ENCODE results near the gene SCMH1. TPM values are rescaled to one million over a fixed set of nuclear protein-coding genes. Genes with fewer than 3 reads are reported as not detected.
A peak's percentile ranks its signal among the peaks of the same experiment; 100 is the strongest.

Gene SCMH1
- total and polyA plus RNA-seq, 9 donors = 26.9 to 41.7 (median 32.7) TPM

DNA sequence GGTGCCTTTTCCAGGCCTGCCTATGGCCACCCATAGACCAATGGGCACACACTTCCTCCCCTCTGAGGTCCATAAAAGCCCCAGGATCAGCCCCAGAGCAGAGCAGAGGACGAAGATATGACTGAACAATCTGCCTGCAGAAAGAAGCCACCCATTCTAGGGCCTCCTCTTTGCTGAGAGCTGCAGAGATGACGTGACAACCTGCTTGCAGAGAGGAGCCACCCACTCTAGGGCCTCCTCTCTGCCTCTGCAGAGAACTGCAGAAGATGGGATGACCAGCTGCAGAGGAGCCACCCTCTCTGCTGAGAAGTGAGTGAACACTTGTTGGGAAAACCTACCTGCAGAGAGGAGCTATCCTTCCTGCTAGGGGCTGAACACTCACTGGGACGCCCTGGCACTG lies 79.7 kb downstream of the SCMH1 start:
- Histone ChIP-seq H3K4me1 (ENCODE audit: control insufficient read depth, insufficient read depth, low read length) (no peaks in the 10 kb centered on the region), H3K36me3 (ENCODE audit: control insufficient read depth, insufficient read depth, low read length) (no peaks in the 10 kb centered on the region), H3K9me3 (replicated peaks; ENCODE audit: control insufficient read depth, low read depth, low read length) (peaks cover 9% of the 10 kb centered on the region), H3K27ac (ENCODE audit: low read length) (no peak overlapping the region), H3K4me3 (ENCODE audit: low read length) (no peak overlapping the region), H3K27me3 (ENCODE audit: control insufficient read depth, insufficient read depth, low read length) (no peaks in the 10 kb centered on the region)
- WGBS (ENCODE audit: insufficient coverage) = 80% methylated on average over 3 of the region's 3 CpGs
- no peak for DNase-seq

DNA sequence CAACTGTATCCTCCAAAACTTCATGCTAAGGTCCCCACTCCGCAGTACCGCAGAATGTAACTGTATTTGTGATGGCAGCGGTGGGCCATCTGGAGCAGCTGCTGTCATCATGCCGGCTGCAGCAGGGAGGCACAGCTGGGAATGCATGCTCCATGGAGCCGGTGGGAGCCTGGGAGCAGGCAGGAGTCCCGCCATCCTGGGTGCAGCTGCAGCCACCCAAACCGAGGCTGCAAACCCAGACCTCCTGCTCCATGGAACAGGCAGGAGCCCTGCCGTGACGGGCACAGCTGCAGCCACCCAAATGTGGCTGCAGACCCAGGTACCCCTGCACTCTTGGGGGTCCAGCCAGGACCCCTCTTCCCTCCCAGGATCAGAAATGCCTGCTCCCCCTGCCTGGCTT lies 80.3 kb downstream of the SCMH1 start:
- 76% methylated on average over 9 of the region's 9 CpGs for WGBS (ENCODE audit: insufficient coverage)
- DNase-seq = peak; percentile 59
- H3K4me3 ChIP-seq (ENCODE audit: low read length) = no peak overlapping the region
- no peaks in the 10 kb centered on the region for H3K4me1 ChIP-seq (ENCODE audit: control insufficient read depth, insufficient read depth, low read length)
- H3K27ac ChIP-seq (ENCODE audit: low read length) = no peak overlapping the region
- H3K9me3 ChIP-seq (replicated peaks; ENCODE audit: control insufficient read depth, low read depth, low read length) = peaks cover 3% of the 10 kb centered on the region
- H3K36me3 ChIP-seq (ENCODE audit: control insufficient read depth, insufficient read depth, low read length) = no peaks in the 10 kb centered on the region
- no peaks in the 10 kb centered on the region for H3K27me3 ChIP-seq (ENCODE audit: control insufficient read depth, insufficient read depth, low read length)

DNA sequence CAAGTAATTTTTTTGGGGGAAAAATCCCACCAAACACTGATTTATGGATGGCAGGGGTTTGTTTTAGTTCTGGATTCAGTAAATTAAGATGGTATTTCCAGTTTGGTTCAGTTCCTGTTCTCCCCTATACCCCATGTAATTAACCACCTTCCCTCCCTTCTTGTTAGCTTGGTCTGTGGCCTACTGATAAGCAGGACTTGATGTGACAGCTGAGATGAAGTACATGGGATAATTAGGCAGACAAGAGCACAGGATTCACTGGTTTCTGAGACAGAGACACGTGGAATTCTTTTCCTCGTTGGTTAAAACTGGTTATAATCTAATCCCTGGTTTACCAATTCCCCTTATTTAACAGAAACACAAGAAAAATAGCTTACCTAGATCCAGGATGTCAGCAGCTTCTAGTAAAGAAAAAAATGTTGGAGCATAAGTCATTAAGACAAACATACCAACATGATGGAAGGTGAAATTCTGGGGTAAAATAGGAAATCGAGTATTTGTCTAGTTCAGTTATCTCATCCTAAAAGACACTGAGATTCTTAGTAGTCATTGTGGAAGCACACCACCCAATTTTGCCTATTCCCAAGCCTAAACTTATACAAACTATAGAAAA lies 81.5 kb downstream of the SCMH1 start:
- no peaks in the 10 kb centered on the region for H3K4me1 ChIP-seq (ENCODE audit: control insufficient read depth, insufficient read depth, low read length)
- no CpG with 5 or more reads among the region's 3 CpGs for WGBS (ENCODE audit: insufficient coverage)
- no peak overlapping the region for H3K4me3 ChIP-seq (ENCODE audit: low read length)
- no peak overlapping the region for H3K27ac ChIP-seq (ENCODE audit: low read length)
- no peaks in the 10 kb centered on the region for H3K36me3 ChIP-seq (ENCODE audit: control insufficient read depth, insufficient read depth, low read length)
- no peaks in the 10 kb centered on the region for H3K9me3 ChIP-seq (replicated peaks; ENCODE audit: control insufficient read depth, low read depth, low read length)
- H3K27me3 ChIP-seq (ENCODE audit: control insufficient read depth, insufficient read depth, low read length) = no peaks in the 10 kb centered on the region
- no peak for DNase-seq

DNA sequence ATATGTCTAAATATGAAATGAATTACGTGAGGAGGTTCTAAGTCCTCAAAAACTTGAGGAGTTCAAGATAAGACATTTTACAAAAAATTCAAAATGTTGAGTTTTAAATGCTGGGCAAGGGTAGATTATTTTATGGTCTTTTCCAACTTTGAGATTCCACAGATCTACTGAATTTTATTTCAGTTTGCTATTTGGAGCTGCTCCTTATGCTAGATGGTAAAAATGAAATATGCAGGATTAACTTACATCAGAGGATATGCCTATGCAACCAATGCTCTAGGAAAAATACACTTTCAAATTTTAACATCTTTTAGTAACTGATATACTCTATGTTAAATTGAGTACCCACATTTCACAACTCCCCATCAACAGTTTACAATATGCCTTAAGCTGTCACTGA lies 83.1 kb downstream of the SCMH1 start:
- no peak for DNase-seq
- WGBS (ENCODE audit: insufficient coverage) = no CpG with 5 or more reads among the region's 1 CpG
- no peaks in the 10 kb centered on the region for H3K36me3 ChIP-seq (ENCODE audit: control insufficient read depth, insufficient read depth, low read length)

GRCh38 chr1:41158147-41158875 lies 83.8 kb downstream of the SCMH1 start:
- no peak for DNase-seq
- H3K4me3 ChIP-seq (ENCODE audit: low read length) = no peak overlapping the region
- WGBS (ENCODE audit: insufficient coverage) = 75% methylated on average over 2 of the region's 3 CpGs
- H3K36me3 ChIP-seq (ENCODE audit: control insufficient read depth, insufficient read depth, low read length) = no peaks in the 10 kb centered on the region
- no peaks in the 10 kb centered on the region for H3K4me1 ChIP-seq (ENCODE audit: control insufficient read depth, insufficient read depth, low read length)
- H3K9me3 ChIP-seq (replicated peaks; ENCODE audit: control insufficient read depth, low read depth, low read length) = no peaks in the 10 kb centered on the region
- H3K27me3 ChIP-seq (ENCODE audit: control insufficient read depth, insufficient read depth, low read length) = no peaks in the 10 kb centered on the region
- no peak overlapping the region for H3K27ac ChIP-seq (ENCODE audit: low read length)

More for the DNA sequence above, 83.1 kb downstream of the SCMH1 start:
- no peaks in the 10 kb centered on the region for H3K9me3 ChIP-seq (replicated peaks; ENCODE audit: control insufficient read depth, low read depth, low read length)
- no peaks in the 10 kb centered on the region for H3K4me1 ChIP-seq (ENCODE audit: control insufficient read depth, insufficient read depth, low read length)
- H3K27ac ChIP-seq (ENCODE audit: low read length) = no peak overlapping the region
- H3K27me3 ChIP-seq (ENCODE audit: control insufficient read depth, insufficient read depth, low read length) = no peaks in the 10 kb centered on the region
- no peak overlapping the region for H3K4me3 ChIP-seq (ENCODE audit: low read length)

GRCh38 chr1:41155105-41155504 lies 87.0 kb downstream of the SCMH1 start:
- no peaks in the 10 kb centered on the region for H3K27me3 ChIP-seq (ENCODE audit: control insufficient read depth, insufficient read depth, low read length)
- DNase-seq = no peak
- no peaks in the 10 kb centered on the region for H3K9me3 ChIP-seq (replicated peaks; ENCODE audit: control insufficient read depth, low read depth, low read length)
- H3K27ac ChIP-seq (ENCODE audit: low read length) = no peak overlapping the region
- no peaks in the 10 kb centered on the region for H3K4me1 ChIP-seq (ENCODE audit: control insufficient read depth, insufficient read depth, low read length)
- peaks cover 2% of the 10 kb centered on the region for H3K36me3 ChIP-seq (ENCODE audit: control insufficient read depth, insufficient read depth, low read length)
- WGBS (ENCODE audit: insufficient coverage) = no CpG with 5 or more reads among the region's 1 CpG
- H3K4me3 ChIP-seq (ENCODE audit: low read length) = no peak overlapping the region

DNA sequence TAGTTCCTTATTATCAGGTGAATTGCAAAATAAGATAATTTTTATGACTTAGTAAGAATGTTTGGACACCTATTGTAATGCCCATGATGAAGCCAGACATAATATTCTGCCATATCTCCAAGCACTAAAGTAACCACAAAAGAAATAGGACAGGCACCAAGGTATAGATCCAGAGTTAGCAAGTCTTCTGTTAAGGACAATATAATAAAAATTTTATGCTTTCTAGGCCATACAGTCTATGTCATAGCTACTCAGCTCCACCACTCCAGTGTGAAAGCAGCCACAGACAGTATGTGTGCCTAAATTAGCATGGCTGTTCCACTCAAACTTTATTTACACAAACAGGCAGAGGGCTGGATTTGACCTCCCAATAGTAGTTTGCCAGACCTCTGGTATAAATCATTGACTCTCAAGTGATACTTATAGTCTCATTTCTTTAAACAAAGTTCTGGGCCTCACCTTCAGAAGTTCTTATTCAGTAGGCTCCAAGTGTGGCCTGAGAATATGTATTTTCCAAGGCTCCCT lies 88.3 kb downstream of the SCMH1 start:
- no peak for DNase-seq
- H3K27ac ChIP-seq (ENCODE audit: low read length) = no peak overlapping the region

DNA sequence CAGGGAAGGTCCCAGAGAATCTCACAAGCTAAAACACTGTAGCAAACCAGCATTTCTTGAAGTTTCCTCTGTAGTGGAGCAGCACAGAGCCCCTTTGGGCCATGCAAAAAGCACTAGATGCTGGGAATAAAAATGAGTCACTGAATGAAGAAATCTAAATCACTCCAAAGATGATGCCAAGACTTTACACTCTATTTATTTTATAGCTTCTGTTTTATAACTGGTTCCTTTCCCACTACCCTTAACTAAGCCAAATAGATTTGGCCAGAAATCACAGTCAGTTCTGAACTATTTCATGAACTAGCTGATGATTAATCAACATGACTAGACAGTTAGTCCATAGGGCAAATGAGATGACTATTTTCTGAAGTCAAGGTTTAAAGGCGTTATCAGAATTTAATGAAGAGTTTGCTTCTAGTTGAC lies 89.5 kb downstream of the SCMH1 start:
- peak; percentile 62 for DNase-seq
- H3K27me3 ChIP-seq (ENCODE audit: control insufficient read depth, insufficient read depth, low read length) = no peaks in the 10 kb centered on the region
- H3K9me3 ChIP-seq (replicated peaks; ENCODE audit: control insufficient read depth, low read depth, low read length) = no peaks in the 10 kb centered on the region
- no CpG with 5 or more reads among the region's 1 CpG for WGBS (ENCODE audit: insufficient coverage)
- H3K36me3 ChIP-seq (ENCODE audit: control insufficient read depth, insufficient read depth, low read length) = peaks cover 8% of the 10 kb centered on the region
- H3K4me3 ChIP-seq (ENCODE audit: low read length) = no peak overlapping the region
- no peaks in the 10 kb centered on the region for H3K4me1 ChIP-seq (ENCODE audit: control insufficient read depth, insufficient read depth, low read length)
- no peak overlapping the region for H3K27ac ChIP-seq (ENCODE audit: low read length)

More for the DNA sequence above, 88.3 kb downstream of the SCMH1 start:
- no peak overlapping the region for H3K4me3 ChIP-seq (ENCODE audit: low read length)
- peaks cover 8% of the 10 kb centered on the region for H3K36me3 ChIP-seq (ENCODE audit: control insufficient read depth, insufficient read depth, low read length)
- H3K4me1 ChIP-seq (ENCODE audit: control insufficient read depth, insufficient read depth, low read length) = no peaks in the 10 kb centered on the region
- no peaks in the 10 kb centered on the region for H3K27me3 ChIP-seq (ENCODE audit: control insufficient read depth, insufficient read depth, low read length)
- no peaks in the 10 kb centered on the region for H3K9me3 ChIP-seq (replicated peaks; ENCODE audit: control insufficient read depth, low read depth, low read length)

GRCh38 chr1:41151846-41152245 lies 90.3 kb downstream of the SCMH1 start:
- peak; percentile 6 for DNase-seq
- H3K4me3 ChIP-seq (ENCODE audit: low read length) = no peak overlapping the region
- no peak overlapping the region for H3K27ac ChIP-seq (ENCODE audit: low read length)
- peaks cover 8% of the 10 kb centered on the region for H3K36me3 ChIP-seq (ENCODE audit: control insufficient read depth, insufficient read depth, low read length)
- no CpG with 5 or more reads among the region's 4 CpGs for WGBS (ENCODE audit: insufficient coverage)
- H3K9me3 ChIP-seq (replicated peaks; ENCODE audit: control insufficient read depth, low read depth, low read length) = no peaks in the 10 kb centered on the region
- H3K4me1 ChIP-seq (ENCODE audit: control insufficient read depth, insufficient read depth, low read length) = no peaks in the 10 kb centered on the region
- no peaks in the 10 kb centered on the region for H3K27me3 ChIP-seq (ENCODE audit: control insufficient read depth, insufficient read depth, low read length)

DNA sequence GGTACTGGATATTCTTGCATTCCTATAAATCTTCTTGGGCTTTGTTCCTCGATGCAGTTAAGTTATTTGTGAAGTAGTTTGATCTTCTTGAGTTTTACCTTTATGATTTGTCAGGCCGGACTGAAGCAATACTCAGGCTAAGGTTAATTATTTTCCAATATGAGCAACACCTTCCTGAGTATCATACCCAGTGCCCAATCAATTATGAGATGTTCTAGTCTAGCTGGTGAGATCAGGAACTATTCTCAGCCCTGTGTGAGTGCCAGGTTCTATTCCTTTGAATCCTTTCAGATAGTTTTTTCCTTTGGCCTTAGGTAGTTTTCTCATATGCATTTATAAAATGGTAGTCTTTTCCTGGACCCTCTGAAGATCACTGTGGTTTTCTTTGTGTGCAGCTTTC lies 92.5 kb downstream of the SCMH1 start:
- H3K27ac ChIP-seq (ENCODE audit: low read length) = no peak overlapping the region
- H3K27me3 ChIP-seq (ENCODE audit: control insufficient read depth, insufficient read depth, low read length) = no peaks in the 10 kb centered on the region
- H3K4me3 ChIP-seq (ENCODE audit: low read length) = no peak overlapping the region
- no CpG with 5 or more reads among the region's 2 CpGs for WGBS (ENCODE audit: insufficient coverage)
- no peak for DNase-seq
- peaks cover 8% of the 10 kb centered on the region for H3K36me3 ChIP-seq (ENCODE audit: control insufficient read depth, insufficient read depth, low read length)
- H3K9me3 ChIP-seq (replicated peaks; ENCODE audit: control insufficient read depth, low read depth, low read length) = no peaks in the 10 kb centered on the region
- no peaks in the 10 kb centered on the region for H3K4me1 ChIP-seq (ENCODE audit: control insufficient read depth, insufficient read depth, low read length)

Measured in muscle of leg (tissue), 11 donors.